ENCODE measurements around the gene ABLIM2.

ABLIM2 gene

GRCh38 chr4:7993671-7994070 lies 164.9 kb downstream of the ABLIM2 start:
- TF ChIP-seq GLIS3 (CRISPR knock-in tag; IDR thresholded peaks at IDR 0.05) (no peak), PPARA (CRISPR knock-in tag; IDR thresholded peaks at IDR 0.05; ENCODE audit: borderline replicate concordance) (no peak), TSHZ2 (CRISPR knock-in tag; IDR thresholded peaks at IDR 0.05) (no peak), ARNTL (CRISPR knock-in tag; IDR thresholded peaks at IDR 0.05; ENCODE audit: borderline replicate concordance, low read depth) (no peak), TCF4 (CRISPR knock-in tag; IDR thresholded peaks at IDR 0.05; ENCODE audit: borderline replicate concordance) (no peak), BACH2 (CRISPR knock-in tag; IDR thresholded peaks at IDR 0.05; ENCODE audit: borderline replicate concordance) (no peak), SNAI2 (CRISPR knock-in tag; IDR thresholded peaks at IDR 0.05) (no peak), RARB (CRISPR knock-in tag; IDR thresholded peaks at IDR 0.05) (no peak)
- no peak for ATAC-seq

GRCh38 chr4:7992846-7993245 lies 165.8 kb downstream of the ABLIM2 start:
- ATAC-seq = no peak
- TF ChIP-seq ARNTL (CRISPR knock-in tag; IDR thresholded peaks at IDR 0.05; ENCODE audit: borderline replicate concordance, low read depth) (no peak), ZNF8 (CRISPR knock-in tag; IDR thresholded peaks at IDR 0.05) (no peak), ZFP3 (CRISPR knock-in tag; IDR thresholded peaks at IDR 0.05) (no peak), OSR1 (CRISPR knock-in tag; IDR thresholded peaks at IDR 0.05) (no peak), POU6F1 (CRISPR knock-in tag; IDR thresholded peaks at IDR 0.05; ENCODE audit: borderline replicate concordance, low read depth) (no peak), CREB5 (CRISPR knock-in tag; IDR thresholded peaks at IDR 0.05; ENCODE audit: low read depth) (no peak), BACH2 (CRISPR knock-in tag; IDR thresholded peaks at IDR 0.05; ENCODE audit: borderline replicate concordance) (no peak), ZFP30 (CRISPR knock-in tag; IDR thresholded peaks at IDR 0.05) (no peak), PPARA (CRISPR knock-in tag; IDR thresholded peaks at IDR 0.05; ENCODE audit: borderline replicate concordance) (no peak), ZNF70 (CRISPR knock-in tag; IDR thresholded peaks at IDR 0.05) (no peak), CSRNP3 (CRISPR knock-in tag; IDR thresholded peaks at IDR 0.05) (no peak), ZC3H10 (CRISPR knock-in tag; IDR thresholded peaks at IDR 0.05) (no peak), CSDC2 (CRISPR knock-in tag; IDR thresholded peaks at IDR 0.05) (no peak), ZNF565 (CRISPR knock-in tag; conservative IDR thresholded peaks at IDR 0.05; ENCODE audit: low read depth) (no peak), ISL1 (CRISPR knock-in tag; IDR thresholded peaks at IDR 0.05) (no peak), SNAI2 (CRISPR knock-in tag; IDR thresholded peaks at IDR 0.05) (no peak), TOX (CRISPR knock-in tag; IDR thresholded peaks at IDR 0.05; ENCODE audit: borderline replicate concordance) (no peak), ESRRG (CRISPR knock-in tag; IDR thresholded peaks at IDR 0.05) (no peak)

GRCh38 chr4:7990807-7991459 lies 167.7 kb downstream of the ABLIM2 start:
- ATAC-seq = no peak
- TF ChIP-seq CSRNP3 (CRISPR knock-in tag; IDR thresholded peaks at IDR 0.05) (no peak), POU6F1 (CRISPR knock-in tag; IDR thresholded peaks at IDR 0.05; ENCODE audit: borderline replicate concordance, low read depth) (no peak), SNAI2 (CRISPR knock-in tag; IDR thresholded peaks at IDR 0.05) (no peak), PATZ1 (CRISPR knock-in tag; IDR thresholded peaks at IDR 0.05; ENCODE audit: borderline replicate concordance) (no peak), ZNF8 (CRISPR knock-in tag; IDR thresholded peaks at IDR 0.05) (no peak), ARNTL (CRISPR knock-in tag; IDR thresholded peaks at IDR 0.05; ENCODE audit: borderline replicate concordance, low read depth) (no peak), ZC3H10 (CRISPR knock-in tag; IDR thresholded peaks at IDR 0.05) (no peak), CREB5 (CRISPR knock-in tag; IDR thresholded peaks at IDR 0.05; ENCODE audit: low read depth) (no peak), ZNF70 (CRISPR knock-in tag; IDR thresholded peaks at IDR 0.05) (no peak), ESRRG (CRISPR knock-in tag; IDR thresholded peaks at IDR 0.05) (no peak), CSDC2 (CRISPR knock-in tag; IDR thresholded peaks at IDR 0.05) (no peak), BACH2 (CRISPR knock-in tag; IDR thresholded peaks at IDR 0.05; ENCODE audit: borderline replicate concordance) (no peak)

Data from SK-N-SH treated with all-trans-retinoic acid at 6 μM for 48 hours (cell line).